HEK293T (cell line): ENCODE data around the gene MYCBP2.

Experiments
- CTCF ChIA-PET: fragments of 350-600 bp; formaldehyde crosslinking; extraction: SDS; loops from one replicate; lab custom pipeline; 2021; ENCODE audit warnings: antibody characterized with exemption, inconsistent platforms; lab: Yijun Ruan, JAX
- POLR2A ChIA-PET: fragments of 350-600 bp; formaldehyde crosslinking; extraction: SDS; loops from one replicate; lab custom pipeline; 2020; ENCODE audit warnings: antibody characterized with exemption, inconsistent platforms; lab: Yijun Ruan, JAX
- DNase-seq: peaks from one replicate; pipeline ENCODE4 v3.0.0; 2012; ENCODE audit warnings: mixed read lengths; ENCODE audit errors: extremely low spot score
- ARNT ChIP-seq: fragments of 450-650 bp; IDR thresholded peaks from 2 replicates; pipeline ENCODE4 v1.6.1; 2017; ENCODE audit warnings: mild to moderate bottlenecking
- BHLHE40 ChIP-seq: fragments of 450-650 bp; IDR thresholded peaks from 2 replicates; pipeline ENCODE4 v1.6.1; 2016; ENCODE audit warnings: mild to moderate bottlenecking, moderate library complexity, borderline replicate concordance
- CTBP1 ChIP-seq: fragments of 450-650 bp; IDR thresholded peaks from 2 replicates; pipeline ENCODE4 v1.6.1; 2016; ENCODE audit warnings: borderline replicate concordance
- ELF4 ChIP-seq: fragments of 450-650 bp; IDR thresholded peaks from 2 replicates; pipeline ENCODE4 v1.6.1; 2017; ENCODE audit warnings: antibody characterized with exemption
- FOXA1 ChIP-seq: fragments of 450-650 bp; IDR thresholded peaks from 2 replicates; pipeline ENCODE4 v1.6.1; 2016; ENCODE audit warnings: mild to moderate bottlenecking
- FOXK2 ChIP-seq: fragments of 450-650 bp; IDR thresholded peaks from 2 replicates; pipeline ENCODE4 v1.6.1; 2016; ENCODE audit warnings: mild to moderate bottlenecking
- FOXM1 ChIP-seq: fragments of 450-650 bp; IDR thresholded peaks from 2 replicates; pipeline ENCODE4 v1.6.1; 2017; ENCODE audit warnings: mild to moderate bottlenecking, borderline replicate concordance
- HDGF ChIP-seq: fragments of 450-650 bp; IDR thresholded peaks from 2 replicates; pipeline ENCODE4 v1.6.1; 2017; ENCODE audit warnings: antibody characterized with exemption, borderline replicate concordance
- L3MBTL2 ChIP-seq: fragments of 450-650 bp; conservative IDR thresholded peaks from 2 replicates; pipeline ENCODE4 v1.6.1; 2016; ENCODE audit warnings: mild to moderate bottlenecking
- LEF1 ChIP-seq: fragments of 450-650 bp; IDR thresholded peaks from 2 replicates; pipeline ENCODE4 v1.6.1; 2017; ENCODE audit warnings: mild to moderate bottlenecking, borderline replicate concordance
- NFRKB ChIP-seq: fragments of 450-650 bp; IDR thresholded peaks from 2 replicates; pipeline ENCODE4 v1.6.1; 2016; ENCODE audit warnings: mild to moderate bottlenecking, moderate library complexity
- PKNOX1 ChIP-seq: fragments of 450-650 bp; IDR thresholded peaks from 2 replicates; pipeline ENCODE4 v1.6.1; 2016
- SP1 ChIP-seq: fragments of 450-650 bp; IDR thresholded peaks from 2 replicates; pipeline ENCODE4 v1.6.1; 2017
- SUZ12 ChIP-seq: fragments of 450-650 bp; IDR thresholded peaks from 2 replicates; pipeline ENCODE4 v1.6.1; 2016; ENCODE audit warnings: mild to moderate bottlenecking
- TARDBP ChIP-seq: fragments of 450-650 bp; IDR thresholded peaks from 2 replicates; pipeline ENCODE4 v1.6.1; 2016
- ZNF384 ChIP-seq: fragments of 450-650 bp; IDR thresholded peaks from 2 replicates; pipeline ENCODE4 v1.6.1; 2016

The MYCBP2 gene

GRCh38 chr13:77056886-77057285 lies 270.0 kb downstream of the MYCBP2 start:
- no peak for TF ChIP-seq SP1
- no peak for TF ChIP-seq ZNF384
- no peak for TF ChIP-seq LEF1
- TF ChIP-seq HDGF, result no peak
- no peak for TF ChIP-seq BHLHE40
- TF ChIP-seq CTBP1, result no peak
- no peak for DNase-seq
- POLR2A ChIA-PET, result interaction anchor here (2.5 kb wide), 1 partner anchor 30 kb away, joined by 13 read pairs; the partner anchor contains the start of gene FBXL3
- CTCF ChIA-PET, result interaction anchor here (1.0 kb wide), 1 partner anchor 77 kb away, joined by 3 read pairs; no protein-coding TSS in a partner anchor

GRCh38 chr13:77056382-77056781 lies 270.5 kb downstream of the MYCBP2 start:
- no peak for DNase-seq
- TF ChIP-seq L3MBTL2, result no peak
- no peak for TF ChIP-seq LEF1
- TF ChIP-seq FOXM1, result no peak
- no peak for TF ChIP-seq SUZ12
- TF ChIP-seq NFRKB, result no peak
- no peak for TF ChIP-seq PKNOX1
- no peak for TF ChIP-seq HDGF
- TF ChIP-seq FOXK2, result no peak
- no peak for TF ChIP-seq ARNT
- TF ChIP-seq TARDBP, result no peak
- TF ChIP-seq CTBP1, result no peak
- TF ChIP-seq BHLHE40, result no peak
- TF ChIP-seq ELF4, result no peak
- TF ChIP-seq ZNF384, result no peak
- no peak for TF ChIP-seq SP1
- no peak for TF ChIP-seq FOXA1
- ChIA-PET POLR2A (interaction anchor here (2.5 kb wide), 1 partner anchor 29 kb away, joined by 13 read pairs; the partner anchor contains the start of gene FBXL3), CTCF (interaction anchor here (1.0 kb wide), 1 partner anchor 76 kb away, joined by 3 read pairs; no protein-coding TSS in a partner anchor)

DNA sequence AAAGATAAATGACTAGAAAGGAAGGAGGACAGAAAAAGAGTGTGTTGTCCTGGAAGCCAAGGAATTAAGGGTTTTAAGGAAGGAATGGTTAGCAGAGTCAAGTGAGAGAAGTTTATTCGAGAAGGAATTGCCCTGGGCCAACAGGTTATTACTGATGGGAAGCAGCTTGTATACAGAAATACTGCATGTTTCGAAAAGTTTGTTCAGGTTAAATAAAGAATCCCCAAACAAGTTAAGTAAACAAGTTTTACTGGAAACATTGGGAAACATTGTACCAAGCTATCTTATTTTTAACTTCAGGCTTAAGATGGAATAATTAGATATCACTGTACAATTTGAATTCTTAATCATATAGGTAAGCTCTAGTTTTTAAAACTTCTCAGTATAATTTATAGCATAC lies 271.7 kb downstream of the MYCBP2 start:
- POLR2A ChIA-PET, result no interaction called here
- TF ChIP-seq NFRKB (no peak), BHLHE40 (no peak), PKNOX1 (no peak), HDGF (no peak)
- DNase-seq, result no peak
- CTCF ChIA-PET, result interaction anchor here (0.6 kb wide), 1 partner anchor 9 kb away, joined by 3 read pairs; no protein-coding TSS in a partner anchor

GRCh38 chr13:77053192-77053591 lies 273.7 kb downstream of the MYCBP2 start:
- ChIA-PET CTCF (no interaction called here), POLR2A (no interaction called here)
- DNase-seq, result no peak
- TF ChIP-seq FOXK2, result no peak
- TF ChIP-seq FOXA1, result no peak
- no peak for TF ChIP-seq SUZ12
- no peak for TF ChIP-seq CTBP1
- no peak for TF ChIP-seq TARDBP
- no peak for TF ChIP-seq L3MBTL2
- no peak for TF ChIP-seq ARNT
- TF ChIP-seq NFRKB, result no peak
- TF ChIP-seq FOXM1, result no peak
- no peak for TF ChIP-seq PKNOX1

- ChIA-PET CTCF (no interaction called here), POLR2A (no interaction called here)
- no peak for DNase-seq
- TF ChIP-seq NFRKB (no peak), HDGF (no peak), FOXK2 (no peak), ZNF384 (no peak), PKNOX1 (no peak)
These were observed 278.2 kb downstream of the MYCBP2 start for GRCh38 chr13:77048681-77049080.

- DNase-seq, result no peak
- TF ChIP-seq CTBP1, result no peak
- TF ChIP-seq ELF4, result no peak
- TF ChIP-seq LEF1, result no peak
- TF ChIP-seq FOXM1, result no peak
- POLR2A ChIA-PET, result interaction anchor here (0.6 kb wide), 1 partner anchor 278 kb away, joined by 3 read pairs; no protein-coding TSS in a partner anchor
- CTCF ChIA-PET, result no interaction called here
These were observed 279.1 kb downstream of the MYCBP2 start for GRCh38 chr13:77047649-77048343.
